Stimulated activated CD8-positive, alpha-beta memory T cell treated with anti-CD3 and anti-CD28 coated beads, Interleukin-12 subunit alpha, Interleukin-12 subunit beta, amount 100 ng/mL, for 1 hour (primary cell): ENCODE results near the gene PRAC2.
"Not testable (repeated sequence)": the region's sequence is repeated elsewhere in the genome, so short reads cannot be mapped to it uniquely, and the experiment has no call there.

Experiments
- DNase-seq: peaks from one replicate; pipeline ENCODE4 v3.0.0-alpha.2; 2020; ENCODE audit warnings: low read depth

Gene PRAC2

DNA sequence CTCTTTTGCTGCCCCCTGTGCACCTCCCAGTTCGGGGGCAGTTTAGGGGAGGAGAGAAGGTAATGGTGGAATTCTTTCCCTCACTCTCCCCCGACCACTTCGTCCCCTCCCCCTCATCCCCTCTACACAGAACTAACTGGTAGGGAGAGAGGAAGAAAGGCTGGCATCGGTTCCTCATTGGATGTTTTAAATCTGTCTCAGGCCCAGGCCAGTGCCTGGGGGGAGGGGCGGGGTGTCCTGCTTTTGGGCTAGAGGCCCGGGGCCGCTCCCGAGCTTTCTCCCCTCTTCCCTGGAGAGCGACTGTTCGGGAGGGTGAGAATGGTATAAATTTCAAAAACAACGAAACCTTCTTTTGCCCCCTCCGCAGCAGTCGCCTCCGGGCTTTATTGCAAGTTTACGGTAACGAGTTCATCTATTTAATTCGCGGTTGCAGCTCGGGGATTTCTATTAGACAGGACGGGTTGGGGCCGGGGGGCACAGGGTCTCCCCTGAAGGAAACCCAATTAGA is at the start of gene PRAC2:
Gene PRAC2 (plus strand): TSS at position 271 of the 508 bp plus-strand sequence. CDS start 1,226 bp downstream, outside the sequence.
- no peak for DNase-seq

DNA sequence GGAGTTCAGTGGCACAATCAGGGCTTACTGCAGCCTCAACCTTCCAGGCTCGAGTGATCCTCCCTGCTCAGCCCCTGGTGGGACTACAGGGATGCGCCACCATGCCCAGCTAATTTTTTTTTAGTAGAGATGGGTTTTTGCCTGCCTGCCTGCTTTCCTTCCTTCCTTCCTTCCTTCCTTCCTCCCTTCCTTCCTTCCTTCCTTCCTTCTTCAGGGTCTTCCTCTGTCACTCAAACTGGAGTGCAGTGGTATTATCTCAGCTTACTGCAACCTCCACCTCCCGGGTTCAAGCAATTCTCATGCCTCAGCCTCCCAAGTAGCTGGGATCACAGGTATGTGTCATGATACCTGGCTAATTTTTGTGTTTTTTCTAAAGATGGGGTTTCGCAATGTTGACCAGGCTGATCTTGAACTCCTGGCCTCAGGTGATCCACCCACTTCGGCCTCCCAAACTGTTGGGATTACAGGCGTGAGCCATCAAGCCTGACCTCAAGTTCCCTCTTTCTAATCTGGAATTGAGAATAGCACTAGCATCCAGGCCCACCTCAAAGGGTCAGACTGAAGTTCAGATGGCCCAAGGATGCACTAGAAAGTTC is 45.9 kb upstream of the PRAC2 start:
- no peak for DNase-seq

DNA sequence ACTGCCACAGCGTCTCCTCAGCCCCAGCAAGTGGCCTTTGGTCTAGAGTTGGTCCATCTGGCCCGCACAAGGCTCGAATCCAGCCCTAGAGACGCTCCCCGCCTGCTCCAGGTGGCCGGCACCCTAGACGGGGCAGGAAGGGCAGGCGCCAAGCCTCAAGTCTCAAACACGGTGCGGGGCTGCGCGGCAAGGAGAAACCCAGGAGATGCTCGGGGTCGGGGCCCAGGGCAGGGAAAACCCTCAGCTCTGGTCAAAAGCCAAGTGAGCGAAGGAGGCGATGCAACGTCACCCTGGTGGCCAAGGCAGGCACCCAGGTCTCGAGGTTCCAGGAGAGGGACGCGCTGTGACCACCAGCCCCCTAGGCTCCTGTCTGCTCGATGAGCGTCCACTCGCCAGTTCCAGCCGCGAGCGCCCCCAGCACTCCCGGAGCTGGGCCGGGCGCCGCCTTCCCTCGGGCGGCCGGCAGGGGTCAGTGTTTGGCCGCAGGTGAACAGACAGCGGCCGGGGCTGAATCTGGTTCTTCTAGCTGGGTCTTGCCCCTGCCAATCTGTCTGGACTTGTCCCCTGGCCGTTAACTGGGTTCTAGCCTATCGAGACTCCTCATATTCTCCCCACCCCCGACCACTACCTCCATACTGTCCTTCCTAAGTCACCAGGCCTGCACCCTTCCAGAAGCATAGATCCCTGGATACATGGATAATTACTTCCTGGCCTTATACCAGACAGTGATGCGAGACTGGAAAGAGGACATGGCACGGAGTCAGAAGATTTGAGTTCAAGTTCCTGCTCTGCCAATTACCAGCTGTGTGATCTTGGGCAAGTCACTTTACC is 44.6 kb upstream of the PRAC2 start:
- DNase-seq, result peak; percentile 37

DNA sequence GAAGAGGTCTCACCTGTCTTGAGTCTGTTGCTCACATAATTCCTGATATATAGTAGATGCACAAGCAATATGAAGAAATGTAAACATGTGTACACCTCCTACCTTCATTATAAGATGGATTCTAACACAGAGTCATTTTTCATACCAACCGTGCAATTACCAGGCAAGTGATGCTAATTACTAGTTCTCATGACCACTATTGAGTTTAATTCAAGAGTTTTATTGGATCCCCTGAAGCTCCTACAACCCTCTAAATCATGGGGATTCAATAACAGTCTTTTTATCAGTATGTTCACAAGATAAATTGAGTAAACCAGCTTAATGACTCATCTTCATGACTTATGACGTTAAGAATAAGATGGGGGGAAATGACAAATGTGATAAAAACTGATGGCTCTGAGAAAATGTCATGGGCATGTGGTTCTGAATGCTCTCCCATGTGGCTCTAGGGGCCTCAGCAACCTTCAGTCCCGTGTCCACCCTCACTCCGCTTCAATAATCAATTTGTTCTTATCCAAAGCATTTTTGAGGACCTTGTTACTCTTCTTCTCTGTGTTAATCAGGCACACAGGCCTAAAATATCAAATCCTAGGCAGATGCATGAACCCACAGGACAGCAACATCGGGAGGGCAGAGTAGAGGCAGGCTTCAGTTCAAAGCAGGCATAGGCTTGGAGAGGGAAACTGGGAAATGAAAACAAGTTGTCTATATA is 43.4 kb upstream of the PRAC2 start:
- no peak for DNase-seq

DNA sequence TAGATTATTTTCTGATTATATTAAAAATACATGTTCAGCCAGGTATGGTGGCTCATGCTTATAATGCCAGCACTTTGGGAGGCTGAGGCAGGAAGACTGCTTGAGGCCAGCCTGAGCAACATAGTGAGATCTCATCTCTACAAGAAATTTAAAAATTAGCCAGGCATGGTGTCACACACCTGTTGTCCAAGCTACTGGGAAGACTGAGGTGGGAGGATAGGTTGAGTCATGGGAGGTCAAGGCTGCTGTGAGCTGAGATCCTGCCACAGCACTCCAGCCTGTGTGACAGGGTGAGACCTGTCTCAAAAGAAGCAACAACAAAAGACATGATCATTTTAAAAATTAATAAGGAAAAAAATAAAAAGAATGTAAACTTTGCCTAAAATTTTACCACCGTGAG is 41.4 kb upstream of the PRAC2 start:
- DNase-seq, result no peak

DNA sequence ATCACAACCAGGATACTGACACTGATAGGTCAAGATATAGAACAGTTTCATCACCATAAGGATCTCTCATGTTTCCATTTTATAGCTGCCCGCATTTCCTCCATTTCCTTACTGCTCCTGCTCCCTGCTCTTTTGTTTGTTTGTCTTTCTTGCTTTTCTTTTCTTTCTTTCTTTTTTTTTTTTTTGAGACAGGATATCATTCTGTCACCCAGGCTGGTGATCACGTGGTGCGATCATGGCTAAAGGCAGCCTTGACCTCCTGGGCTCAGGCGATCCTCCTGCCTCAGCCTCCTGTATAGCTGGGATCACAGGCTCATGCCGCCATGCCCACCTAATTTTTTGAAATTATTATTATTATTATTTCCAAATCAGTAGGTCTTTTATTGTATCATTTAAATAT is 32.3 kb upstream of the PRAC2 start:
- no peak for DNase-seq

DNA sequence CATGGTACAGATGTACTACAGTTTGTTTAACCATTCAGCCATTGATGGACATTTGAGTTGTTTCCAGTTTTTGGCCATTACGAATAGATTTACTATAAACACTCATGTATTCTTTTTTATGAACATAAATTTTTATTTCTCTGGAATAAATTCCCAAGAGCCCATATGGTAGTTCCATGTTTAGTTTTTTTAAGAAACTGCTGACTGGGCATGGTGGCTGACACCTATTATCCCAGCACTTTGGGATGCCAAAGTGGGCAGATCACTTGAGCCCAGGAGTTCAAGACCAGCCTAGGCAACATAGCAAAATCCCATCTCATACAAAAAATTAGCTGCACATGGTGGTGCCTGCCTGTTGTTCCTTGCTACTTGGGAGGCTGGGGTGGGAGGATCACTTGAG is 30.9 kb upstream of the PRAC2 start:
- no peak for DNase-seq

DNA sequence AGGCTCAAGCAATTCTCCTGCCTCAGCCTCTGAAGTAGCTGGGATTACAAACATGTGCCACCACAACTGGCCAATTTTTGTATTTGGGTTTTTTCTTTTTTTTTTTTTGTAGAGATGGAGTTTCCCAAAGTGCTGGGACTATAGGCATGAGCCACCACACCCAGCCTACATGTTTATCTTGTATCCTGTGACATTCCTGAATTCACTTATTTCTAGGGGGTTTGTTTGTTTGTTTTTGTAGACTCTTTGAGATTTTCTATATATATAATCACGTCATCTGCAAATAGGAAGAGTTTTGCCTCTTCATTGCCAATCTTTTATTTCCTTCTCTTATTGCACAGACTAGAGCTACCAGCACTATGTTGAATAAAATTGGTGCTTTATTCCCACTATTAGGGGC is 29.8 kb upstream of the PRAC2 start:
- DNase-seq, result no peak

DNA sequence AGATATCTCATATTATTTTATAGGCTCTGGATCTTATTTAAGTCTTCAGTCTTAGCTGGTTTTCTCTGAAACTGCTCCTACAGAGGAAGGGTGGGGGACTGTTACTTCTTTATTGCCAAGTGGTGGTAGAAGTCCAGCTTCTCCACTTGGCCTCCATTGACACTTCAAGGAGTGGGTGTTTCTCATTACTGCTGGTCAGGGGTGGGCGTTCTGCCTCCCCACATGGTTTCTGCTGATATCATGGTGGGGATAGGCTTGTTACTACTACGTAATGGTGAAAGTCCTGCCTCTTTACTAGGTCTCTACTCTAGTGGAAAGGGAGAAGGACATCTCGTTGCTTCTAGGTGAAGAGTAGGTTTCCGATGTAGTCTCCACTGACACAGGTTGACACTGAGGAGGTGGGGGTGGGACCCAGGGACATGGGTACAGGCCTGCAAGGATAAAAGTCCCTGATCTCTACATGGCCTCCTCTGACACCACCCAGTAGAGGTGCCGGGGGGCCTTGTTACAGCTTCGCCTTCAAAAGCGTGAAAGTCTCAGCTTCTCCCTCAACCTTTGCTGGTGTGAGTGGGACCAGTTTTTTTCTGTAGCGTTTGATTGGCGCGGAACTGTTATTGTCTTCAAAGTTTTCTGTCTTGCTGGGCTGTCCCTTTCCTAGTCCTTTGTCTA is 21.0 kb upstream of the PRAC2 start:
- no peak for DNase-seq

DNA sequence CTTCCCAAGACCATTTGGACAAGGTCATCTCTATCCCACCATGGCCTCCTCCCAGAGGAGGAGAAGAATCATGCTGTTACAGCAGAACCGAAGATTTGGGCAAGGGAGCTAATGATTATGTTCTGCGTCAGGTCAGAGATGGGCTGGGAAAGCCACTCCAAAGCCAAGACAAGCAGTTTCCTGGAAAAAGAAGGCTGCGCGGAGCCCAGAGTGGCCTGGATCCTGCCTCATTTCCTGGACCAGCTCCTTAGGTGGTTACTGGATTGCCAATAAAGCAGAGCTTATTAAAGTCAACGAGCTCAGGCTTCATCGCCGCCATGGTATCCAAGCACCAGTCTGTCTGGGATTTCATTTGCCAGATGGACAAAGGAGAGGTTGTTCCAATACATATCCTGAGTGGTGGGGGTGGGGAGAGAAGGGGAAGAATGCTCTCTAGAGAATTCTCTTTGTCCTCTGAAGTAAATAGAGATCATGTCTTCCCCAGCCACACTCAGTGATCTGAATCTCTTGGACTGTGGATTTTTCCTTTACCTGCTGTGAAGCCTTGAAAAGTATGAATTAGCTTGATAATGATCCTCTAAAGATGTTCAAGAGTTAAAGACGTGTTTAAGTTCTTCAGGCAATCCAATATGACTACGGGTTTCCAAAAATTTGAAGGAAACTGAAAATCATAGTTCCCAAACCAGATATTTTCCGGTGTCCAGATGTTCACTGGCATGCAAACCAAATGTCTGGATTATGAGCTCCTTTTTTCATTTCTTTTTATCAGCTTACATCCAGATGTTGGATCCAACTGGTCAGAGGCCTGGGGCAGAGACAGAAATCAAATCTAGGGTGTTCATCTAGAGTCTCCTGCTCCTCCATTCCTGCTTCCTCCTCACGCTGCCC is 18.4 kb upstream of the PRAC2 start:
- no peak for DNase-seq

DNA sequence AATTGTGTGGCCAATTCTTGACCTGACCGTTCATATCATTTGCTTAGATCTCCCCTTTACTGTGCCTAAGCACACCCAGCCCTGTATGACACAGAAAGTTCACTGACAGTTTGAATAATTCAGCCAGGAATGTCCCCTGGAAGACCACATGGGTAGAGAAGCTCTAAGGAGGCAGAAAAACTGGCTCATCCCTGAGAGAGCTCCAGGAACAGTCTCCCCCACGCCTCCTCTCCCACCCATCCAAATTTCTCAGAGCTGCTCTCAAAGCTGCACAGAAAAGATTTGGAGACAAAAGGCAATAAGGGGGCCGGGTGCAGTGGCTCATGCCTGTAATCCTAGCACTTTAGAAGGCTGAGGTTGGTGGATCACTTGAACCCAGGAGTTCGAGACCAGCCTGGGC is 11.9 kb upstream of the PRAC2 start:
- no peak for DNase-seq

DNA sequence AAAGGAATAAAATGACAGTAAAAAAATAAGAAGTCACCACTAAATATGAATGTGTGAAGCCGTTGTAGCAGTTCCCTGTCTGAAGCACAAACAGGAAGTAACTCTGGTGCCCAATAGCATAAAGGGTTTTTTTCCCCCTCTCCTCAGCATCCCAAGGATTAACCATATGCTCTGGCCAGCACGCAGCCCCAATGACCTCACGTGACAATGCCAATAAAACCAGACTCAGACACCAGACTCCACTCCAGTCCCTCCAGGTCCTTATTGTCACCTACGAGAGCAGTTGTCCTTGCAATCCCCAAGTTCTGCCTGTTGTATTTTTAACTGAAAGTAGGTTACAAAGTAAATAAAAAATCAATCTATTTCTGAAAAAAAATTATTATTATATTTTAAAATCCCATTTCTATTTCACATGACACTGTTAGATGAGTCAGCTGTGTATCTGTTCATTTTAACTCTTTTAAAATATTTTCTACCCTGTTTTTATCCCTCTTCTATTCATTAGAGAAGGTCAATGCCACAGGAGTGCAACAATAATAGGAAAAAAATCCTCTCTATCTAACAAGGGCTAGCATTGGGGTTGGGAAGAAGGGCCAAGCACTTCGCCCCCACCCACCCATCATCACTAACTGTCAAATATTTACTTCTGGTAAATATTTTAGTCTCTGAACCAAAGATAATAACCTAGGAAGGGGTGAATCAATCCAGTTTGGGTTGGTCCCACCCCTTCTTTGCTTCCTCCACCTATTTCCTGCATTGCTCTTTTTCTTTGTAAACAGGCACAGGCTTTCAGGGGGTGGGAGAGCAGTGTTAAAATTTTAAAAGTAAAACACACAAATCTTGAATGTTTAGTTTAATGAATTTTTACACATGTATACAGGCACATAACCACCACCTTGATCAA is 7.2 kb upstream of the PRAC2 start:
- no peak for DNase-seq

DNA sequence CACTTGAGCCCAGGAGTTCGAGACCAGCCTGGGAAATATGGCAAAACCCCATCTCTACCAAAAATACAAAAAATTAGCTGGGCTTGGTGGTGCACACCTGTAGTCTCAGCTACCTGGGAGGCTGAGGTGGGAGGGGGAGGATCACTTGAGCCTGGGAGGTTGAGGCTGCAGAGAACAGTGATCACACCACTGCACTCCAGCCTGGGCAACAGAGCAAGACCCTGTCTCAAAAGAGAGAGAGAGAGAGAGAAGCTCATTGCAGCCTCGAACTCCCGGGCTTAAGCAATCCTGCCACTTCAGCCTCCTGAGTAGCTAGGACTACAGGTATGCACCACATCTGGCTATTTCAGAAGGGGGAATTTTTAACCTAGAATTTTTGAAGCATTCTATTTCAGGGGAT is 6.4 kb upstream of the PRAC2 start:
- DNase-seq, result not testable (repeated sequence)

DNA sequence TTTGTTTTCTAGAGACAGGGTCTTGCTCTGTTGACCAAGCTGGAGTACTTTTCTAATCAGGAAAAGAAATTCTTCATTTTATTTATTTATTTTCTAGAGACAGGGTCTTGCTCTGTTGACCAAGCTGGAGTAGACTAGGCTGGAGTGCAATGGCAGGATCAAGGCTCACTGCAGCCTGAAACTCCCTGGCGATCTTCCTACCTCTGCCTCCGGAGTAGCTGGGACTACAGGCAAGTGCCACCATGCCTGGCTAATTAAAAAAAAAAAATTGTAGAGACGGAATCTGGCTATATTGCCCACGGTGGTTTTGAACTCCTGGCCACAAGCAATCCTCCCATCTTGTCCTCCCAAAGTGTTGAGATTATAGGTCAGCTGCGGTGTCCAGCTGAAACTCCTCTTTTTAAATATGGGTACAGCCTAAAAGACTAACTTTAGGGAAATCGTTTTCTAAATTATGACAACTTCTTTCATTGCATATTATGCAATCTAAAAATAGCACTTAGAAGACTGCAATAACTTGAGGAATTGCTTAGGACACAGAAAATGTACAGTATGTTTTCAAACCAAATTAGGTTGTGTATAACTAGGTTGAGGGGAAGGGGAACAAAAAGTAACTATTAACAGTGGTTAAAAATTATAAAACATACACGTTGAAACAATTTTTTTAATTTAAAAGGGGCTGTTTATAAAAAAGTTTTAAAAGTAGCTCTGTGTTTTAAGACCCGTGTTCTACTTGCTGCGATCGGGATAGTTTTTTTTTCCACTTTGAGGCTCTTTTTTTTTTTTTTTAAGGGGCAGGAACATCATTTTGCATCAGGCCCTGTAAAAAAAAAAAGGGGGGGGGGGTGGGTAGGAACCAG is 5.4 kb upstream of the PRAC2 start:
- no peak for DNase-seq

DNA sequence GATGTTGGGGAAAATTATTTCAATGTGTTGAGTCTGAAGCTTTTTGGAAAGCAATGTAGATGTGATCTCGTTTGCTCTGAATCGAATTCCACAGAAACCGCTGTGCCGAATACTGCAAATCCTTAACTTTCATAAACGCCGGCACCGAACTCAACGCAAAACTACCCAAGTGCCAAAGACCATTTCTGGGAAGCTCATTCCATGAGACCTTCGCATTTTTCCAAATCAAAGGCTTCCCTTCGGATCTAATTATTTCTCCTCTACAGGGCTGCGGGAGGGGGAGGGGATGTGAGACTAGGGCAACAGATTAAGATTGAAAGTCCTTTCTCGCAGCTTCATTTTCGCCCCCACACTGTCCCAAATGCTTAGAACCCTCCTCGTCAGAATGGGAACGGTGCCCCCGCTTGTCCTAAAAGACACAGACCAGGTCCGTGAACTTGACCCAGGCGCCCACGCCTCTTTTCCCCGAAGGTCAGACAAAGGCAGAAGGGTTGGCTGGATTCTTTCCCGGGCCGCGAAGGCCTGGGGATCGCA is 4.7 kb upstream of the PRAC2 start:
- no peak for DNase-seq

DNA sequence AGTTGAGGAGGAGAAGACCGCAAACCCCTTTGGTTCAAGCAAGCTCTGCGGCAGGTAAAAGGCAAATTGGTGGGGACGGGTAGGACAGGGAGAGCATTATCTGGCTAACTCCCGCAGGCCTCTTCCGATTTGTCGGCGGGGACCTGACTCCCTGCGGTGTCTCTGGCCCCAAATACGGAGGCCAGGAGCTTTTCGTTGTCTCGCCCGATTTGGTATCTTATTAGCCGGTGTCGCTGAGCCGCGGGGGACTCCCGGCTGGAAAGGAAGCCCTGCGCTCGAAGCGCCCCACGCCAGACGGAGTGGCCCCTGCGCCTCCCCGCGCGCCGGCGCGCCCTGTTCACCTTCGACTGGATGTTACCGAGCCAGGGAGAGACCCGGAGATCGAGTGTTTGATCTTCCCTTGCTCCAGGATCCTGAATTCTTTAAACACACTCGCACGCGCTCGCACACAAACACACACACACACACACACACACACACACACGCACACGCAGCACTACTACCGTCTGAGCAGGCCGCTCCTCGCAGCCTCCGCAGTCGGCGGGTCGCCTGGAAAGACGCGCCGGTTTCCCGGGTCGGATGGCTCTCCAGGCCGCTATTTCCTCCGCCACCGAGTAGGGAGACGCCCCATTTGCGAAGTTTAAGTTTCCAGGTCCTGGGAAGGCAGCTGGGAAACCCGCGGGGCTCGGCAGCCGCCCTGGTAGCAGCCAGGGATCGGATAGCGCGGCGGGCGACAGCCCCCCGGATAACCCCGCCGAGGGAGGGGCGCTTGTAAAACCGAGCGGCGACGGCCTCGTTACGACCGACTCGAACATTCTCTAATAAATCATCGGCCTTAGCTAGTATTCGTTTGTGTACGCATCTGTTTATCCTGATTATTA is 4.0 kb upstream of the PRAC2 start:
- DNase-seq, result no peak

DNA sequence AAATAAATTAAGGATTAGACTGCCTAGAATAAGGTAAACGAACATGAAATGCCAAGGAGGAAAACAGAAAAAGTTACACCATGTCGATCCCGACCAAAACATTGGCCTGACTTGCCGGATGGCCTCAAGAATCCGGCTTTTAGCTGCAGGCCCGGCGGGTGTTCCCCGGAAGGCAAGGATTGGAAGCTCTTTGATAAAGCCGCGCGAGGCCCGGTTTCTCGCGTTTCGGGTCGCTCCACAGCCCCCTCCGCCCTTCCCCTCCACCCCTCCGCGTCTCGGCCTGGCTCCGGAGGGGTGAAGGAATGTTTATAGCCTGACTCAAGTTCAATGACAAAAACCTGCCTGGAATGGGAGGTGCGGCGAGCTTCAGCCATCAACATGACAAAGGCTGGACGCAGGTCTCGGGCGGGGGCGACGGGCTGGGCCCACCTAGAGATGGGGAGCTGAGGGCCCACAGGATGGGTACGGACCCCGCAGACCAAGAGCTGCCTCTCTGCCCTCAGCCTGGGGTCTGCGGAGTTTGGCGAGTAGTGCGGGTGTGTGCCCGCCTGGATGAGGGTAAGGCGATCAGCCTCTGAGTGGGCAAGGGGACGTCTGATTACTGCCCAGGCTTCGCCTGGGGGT is 3.2 kb upstream of the PRAC2 start:
- DNase-seq, result no peak
